Measurements from ENCODE around the gene ACER2. TPM values are rescaled to one million over a fixed set of nuclear protein-coding genes. Genes with fewer than 3 reads are reported as not detected.

Gene ACER2
- total and polyA plus RNA-seq, 2 of the 8 experiments (the other 6 are each of a cell fraction or from before 2014, with no cell fraction given) = 7.4 to 8.8 TPM

DNA sequence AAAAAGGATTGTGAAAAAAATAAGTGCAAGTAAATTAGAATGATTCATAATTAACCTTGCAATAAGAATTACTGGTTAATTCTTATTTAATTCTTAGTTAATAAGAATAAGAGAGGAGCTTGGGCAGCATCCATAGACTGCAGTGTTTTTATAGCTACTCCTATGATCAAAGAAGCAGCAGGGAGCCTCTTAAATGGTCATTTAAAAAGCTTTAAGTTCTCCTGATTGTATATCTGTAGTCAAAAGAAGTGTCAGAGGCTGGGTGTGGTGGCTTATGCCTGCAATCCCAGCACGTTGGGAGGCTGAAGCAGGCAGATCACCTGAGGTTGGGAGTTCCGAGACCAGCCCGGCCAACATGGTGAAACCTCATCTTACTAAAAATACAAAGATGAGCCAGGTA is 14.4 kb downstream of the ACER2 start:
- Histone ChIP-seq H3K4me2 (ENCODE audit: insufficient read depth in 1 of 2, low read depth in 2 of 2, low read length in 2 of 2) (no peak overlapping the region), H4K91ac (replicated peaks; ENCODE audit: insufficient read length, low read length) (no peak overlapping the region), H2BK15ac (ENCODE audit: low read length) (no peak overlapping the region), H2AFZ (ENCODE audit: low read length) (no peak overlapping the region), H3K27ac (ENCODE audit: low read depth, low read length) (no peak overlapping the region), H3K14ac (ENCODE audit: insufficient read length) (no peak overlapping the region), H2BK12ac (ENCODE audit: low read depth, low read length) (no peak overlapping the region), H2BK5ac (ENCODE audit: low read depth, low read length) (no peak overlapping the region), H3K4me1 (replicated peaks in 1 of 4; ENCODE audit: control insufficient read depth in 3 of 4, insufficient read depth in 4 of 4, low read length in 3 of 4) (peaks cover 0 to 5% (median 2%) of the 10 kb centered on the region in 4 experiments; a peak in 4 of 7 replicates), H3K23me2 (ENCODE audit: low read depth, low read length) (no peaks in the 10 kb centered on the region; the same call in 1 of the 2 replicates), H3K4ac (replicated peaks; ENCODE audit: insufficient read length, low read depth, low read length) (no peak overlapping the region), H3K4me3 (ENCODE audit: extremely low read depth in 1 of 4, insufficient read depth in 2 of 4, low read depth in 3 of 4, low read length in 4 of 4) (no peak overlapping the region), H4K8ac (ENCODE audit: extremely low read depth, insufficient read depth, low read length) (no peak overlapping the region; the same call in 1 of the 2 replicates), H3K23ac (ENCODE audit: insufficient read length) (no peak overlapping the region), H3K36me3 (ENCODE audit: control insufficient read depth in 2 of 4, insufficient read depth in 4 of 4, low read length in 3 of 4) (peaks cover 0 to 16% (median 4%) of the 10 kb centered on the region in 4 experiments; a peak in 3 of 8 replicates), H2BK20ac (ENCODE audit: low read length) (no peak overlapping the region), H4K5ac (ENCODE audit: insufficient read length, low read depth, low read length) (no peak overlapping the region), H3K79me2 (ENCODE audit: control insufficient read depth in 1 of 2, insufficient read depth in 2 of 2, low read length in 2 of 2) (no peaks in the 10 kb centered on the region), H3K9ac (replicated peaks in 1 of 4; ENCODE audit: extremely low read depth in 1 of 4, low read depth in 3 of 4, low read length in 3 of 4) (no peak overlapping the region), H3K9me3 (ENCODE audit: insufficient read depth in 2 of 2, low read depth in 1 of 2, low read length in 1 of 2) (no peaks in the 10 kb centered on the region), H2AK5ac (ENCODE audit: low read depth, low read length) (no peak overlapping the region), H3K18ac (ENCODE audit: extremely low read depth, low read length) (no peak overlapping the region), H2BK120ac (replicated peaks; ENCODE audit: low read depth, low read length) (no peak overlapping the region), H4K20me1 (replicated peaks in 1 of 2; ENCODE audit: control insufficient read depth in 1 of 2, insufficient read depth in 2 of 2, low read length in 2 of 2) (no peaks in the 10 kb centered on the region), H3K56ac (replicated peaks; ENCODE audit: insufficient read length, low read depth, low read length) (no peak overlapping the region), H3K27me3 (replicated peaks in 1 of 4; ENCODE audit: control insufficient read depth in 3 of 4, extremely low read depth in 1 of 4, insufficient read depth in 3 of 4, low read length in 3 of 4) (no peaks in the 10 kb centered on the region), H3K79me1 (ENCODE audit: low read depth, low read length) (0 out of 2 replicates have a peak, but pooled peaks cover 3% of the 10 kb centered on the region)
- WGBS, 2 experiments (ENCODE audit: extremely low coverage in 1 of 2, insufficient coverage in 1 of 2, insufficient read length in 1 of 2, insufficient replicate concordance in 2 of 2, low coverage in 1 of 2, low lambda C conversion rate in 2 of 2, missing lambda C conversion rate in 1 of 2) = 86% methylated on average over 3 of the region's 3 CpGs; no CpG with 5 or more reads in 1 of the 2 experiments
- ChIA-PET POLR2A (ENCODE audit: partially characterized antibody) (interaction anchor here (0.9 to 4.1 kb wide), 4 partner anchors 25 to 48 kb away, joined by 3 to 12 read pairs (median 5); partner anchors contain the start of gene RPS6), CTCF (ENCODE audit: partially characterized antibody) (interaction anchor here (0.7 to 1.6 kb wide), 3 partner anchors 42 to 221 kb away, joined by 3 to 4 read pairs (median 3); no protein-coding TSS in a partner anchor)
- TF ChIP-seq SRF (IDR thresholded peaks at IDR 0.05; ENCODE audit: low read depth, low read length) (no peak), TCF12 (IDR thresholded peaks at IDR 0.05; ENCODE audit: low read depth, low read length) (no peak), CREB1 (IDR thresholded peaks at IDR 0.05) (no peak), TAF7 (optimal IDR thresholded peaks at IDR 0.05; ENCODE audit: borderline replicate concordance, low read depth, low read length) (no peak), BCL11A (IDR thresholded peaks at IDR 0.05; ENCODE audit: low read depth in 2 of 2, low read length in 2 of 2) (no peak), POLR2AphosphoS5 (IDR thresholded peaks at IDR 0.05; ENCODE audit: low read depth, low read length) (no peak)
- DNase-seq (ENCODE audit: low read depth in 1 of 2, low spot score in 2 of 2) = no peak
- FAIRE-seq = no peak

Measured in H1 (cell line).